Measurements from ENCODE around the gene AFF4.
"Not testable (repeated sequence)": the region's sequence is repeated elsewhere in the genome, so short reads cannot be mapped to it uniquely, and the experiment has no call there.

Gene AFF4

GRCh38 chr5:132963171-132964104, at the start of gene AFF4:
TSS of gene AFF4 (minus strand) at chr5:132963634. CDS start at chr5:132937189, 26,445 bp downstream.
- Histone ChIP-seq H3K9ac (ENCODE audit: low read length) (peak within 1 kb of the TSS; percentile 99), H3K36me3 (ENCODE audit: control insufficient read depth, insufficient read depth, low read length) (no peaks in the 10 kb centered on the region), H3K4me3 (ENCODE audit: low read length) (peak within 1 kb of the TSS; percentile 58), H3K27me3 (ENCODE audit: control insufficient read depth, insufficient read depth, low read length) (no peaks in the 10 kb centered on the region), H3K9me3 (ENCODE audit: control insufficient read depth, low read length) (no peaks in the 10 kb centered on the region), H3K4me1 (ENCODE audit: control insufficient read depth, insufficient read depth, low read length) (peaks cover 20% of the 10 kb centered on the region)

- not testable (repeated sequence) for H3K4me1 ChIP-seq (ENCODE audit: control insufficient read depth, insufficient read depth, low read length); H3K36me3 ChIP-seq (ENCODE audit: control insufficient read depth, insufficient read depth, low read length); H3K9ac ChIP-seq (ENCODE audit: low read length); H3K27me3 ChIP-seq (ENCODE audit: control insufficient read depth, insufficient read depth, low read length); H3K9me3 ChIP-seq (ENCODE audit: control insufficient read depth, low read length); H3K4me3 ChIP-seq (ENCODE audit: low read length)
These were observed 45.0 kb upstream of the AFF4 start for GRCh38 chr5:133008455-133008854.

GRCh38 chr5:133006653-133007052, 43.2 kb upstream of the AFF4 start:
- H3K9ac ChIP-seq (ENCODE audit: low read length), result no peak overlapping the region
- no peaks in the 10 kb centered on the region for H3K36me3 ChIP-seq (ENCODE audit: control insufficient read depth, insufficient read depth, low read length)
- H3K27me3 ChIP-seq (ENCODE audit: control insufficient read depth, insufficient read depth, low read length), result no peaks in the 10 kb centered on the region
- no peaks in the 10 kb centered on the region for H3K9me3 ChIP-seq (ENCODE audit: control insufficient read depth, low read length)
- H3K4me3 ChIP-seq (ENCODE audit: low read length), result no peak overlapping the region
- H3K4me1 ChIP-seq (ENCODE audit: control insufficient read depth, insufficient read depth, low read length), result no peaks in the 10 kb centered on the region

- Histone ChIP-seq H3K27me3 (ENCODE audit: control insufficient read depth, insufficient read depth, low read length) (no peaks in the 10 kb centered on the region), H3K9ac (ENCODE audit: low read length) (no peak overlapping the region), H3K36me3 (ENCODE audit: control insufficient read depth, insufficient read depth, low read length) (no peaks in the 10 kb centered on the region), H3K4me3 (ENCODE audit: low read length) (no peak overlapping the region), H3K4me1 (ENCODE audit: control insufficient read depth, insufficient read depth, low read length) (no peaks in the 10 kb centered on the region), H3K9me3 (ENCODE audit: control insufficient read depth, low read length) (no peaks in the 10 kb centered on the region)
These were observed 35.8 kb upstream of the AFF4 start for GRCh38 chr5:132999246-132999645.

GRCh38 chr5:132998556-132998955, 35.1 kb upstream of the AFF4 start:
- Histone ChIP-seq H3K9me3 (ENCODE audit: control insufficient read depth, low read length) (no peaks in the 10 kb centered on the region), H3K4me1 (ENCODE audit: control insufficient read depth, insufficient read depth, low read length) (no peaks in the 10 kb centered on the region), H3K27me3 (ENCODE audit: control insufficient read depth, insufficient read depth, low read length) (no peaks in the 10 kb centered on the region), H3K4me3 (ENCODE audit: low read length) (no peak overlapping the region), H3K9ac (ENCODE audit: low read length) (no peak overlapping the region), H3K36me3 (ENCODE audit: control insufficient read depth, insufficient read depth, low read length) (no peaks in the 10 kb centered on the region)

- Histone ChIP-seq H3K36me3 (ENCODE audit: control insufficient read depth, insufficient read depth, low read length) (no peaks in the 10 kb centered on the region), H3K4me3 (ENCODE audit: low read length) (no peak overlapping the region), H3K9me3 (ENCODE audit: control insufficient read depth, low read length) (no peaks in the 10 kb centered on the region), H3K4me1 (ENCODE audit: control insufficient read depth, insufficient read depth, low read length) (no peaks in the 10 kb centered on the region), H3K9ac (ENCODE audit: low read length) (no peak overlapping the region), H3K27me3 (ENCODE audit: control insufficient read depth, insufficient read depth, low read length) (no peaks in the 10 kb centered on the region)
These were observed 32.9 kb upstream of the AFF4 start for GRCh38 chr5:132996307-132996706.

GRCh38 chr5:132987531-132988408, 24.3 kb upstream of the AFF4 start:
- Histone ChIP-seq H3K9ac (ENCODE audit: low read length) (no peak overlapping the region), H3K36me3 (ENCODE audit: control insufficient read depth, insufficient read depth, low read length) (no peaks in the 10 kb centered on the region), H3K4me1 (ENCODE audit: control insufficient read depth, insufficient read depth, low read length) (no peaks in the 10 kb centered on the region), H3K27me3 (ENCODE audit: control insufficient read depth, insufficient read depth, low read length) (no peaks in the 10 kb centered on the region), H3K4me3 (ENCODE audit: low read length) (no peak overlapping the region), H3K9me3 (ENCODE audit: control insufficient read depth, low read length) (no peaks in the 10 kb centered on the region)

- not testable (repeated sequence) for H3K9me3 ChIP-seq (ENCODE audit: control insufficient read depth, low read length); H3K4me1 ChIP-seq (ENCODE audit: control insufficient read depth, insufficient read depth, low read length); H3K27me3 ChIP-seq (ENCODE audit: control insufficient read depth, insufficient read depth, low read length); H3K36me3 ChIP-seq (ENCODE audit: control insufficient read depth, insufficient read depth, low read length); H3K9ac ChIP-seq (ENCODE audit: low read length); H3K4me3 ChIP-seq (ENCODE audit: low read length)
These were observed 19.5 kb upstream of the AFF4 start for GRCh38 chr5:132982971-132983370.

GRCh38 chr5:132981288-132981687, 17.9 kb upstream of the AFF4 start:
- Histone ChIP-seq H3K4me1 (ENCODE audit: control insufficient read depth, insufficient read depth, low read length) (no peaks in the 10 kb centered on the region), H3K4me3 (ENCODE audit: low read length) (no peak overlapping the region), H3K36me3 (ENCODE audit: control insufficient read depth, insufficient read depth, low read length) (no peaks in the 10 kb centered on the region), H3K9ac (ENCODE audit: low read length) (no peak overlapping the region), H3K27me3 (ENCODE audit: control insufficient read depth, insufficient read depth, low read length) (no peaks in the 10 kb centered on the region), H3K9me3 (ENCODE audit: control insufficient read depth, low read length) (no peaks in the 10 kb centered on the region)

GRCh38 chr5:132979976-132980375, 16.5 kb upstream of the AFF4 start:
- H3K4me1 ChIP-seq (ENCODE audit: control insufficient read depth, insufficient read depth, low read length), result no peaks in the 10 kb centered on the region
- H3K27me3 ChIP-seq (ENCODE audit: control insufficient read depth, insufficient read depth, low read length), result no peaks in the 10 kb centered on the region
- H3K9me3 ChIP-seq (ENCODE audit: control insufficient read depth, low read length), result no peaks in the 10 kb centered on the region
- no peaks in the 10 kb centered on the region for H3K36me3 ChIP-seq (ENCODE audit: control insufficient read depth, insufficient read depth, low read length)
- no peak overlapping the region for H3K9ac ChIP-seq (ENCODE audit: low read length)
- no peak overlapping the region for H3K4me3 ChIP-seq (ENCODE audit: low read length)

- Histone ChIP-seq H3K9ac (ENCODE audit: low read length) (no peak overlapping the region), H3K9me3 (ENCODE audit: control insufficient read depth, low read length) (no peaks in the 10 kb centered on the region), H3K4me3 (ENCODE audit: low read length) (no peak overlapping the region), H3K4me1 (ENCODE audit: control insufficient read depth, insufficient read depth, low read length) (no peaks in the 10 kb centered on the region), H3K27me3 (ENCODE audit: control insufficient read depth, insufficient read depth, low read length) (no peaks in the 10 kb centered on the region), H3K36me3 (ENCODE audit: control insufficient read depth, insufficient read depth, low read length) (no peaks in the 10 kb centered on the region)
These were observed 16.0 kb upstream of the AFF4 start for GRCh38 chr5:132979367-132979940.

GRCh38 chr5:132976852-132977251, 13.4 kb upstream of the AFF4 start:
- no peak overlapping the region for H3K4me3 ChIP-seq (ENCODE audit: low read length)
- H3K9ac ChIP-seq (ENCODE audit: low read length), result no peak overlapping the region
- H3K27me3 ChIP-seq (ENCODE audit: control insufficient read depth, insufficient read depth, low read length), result no peaks in the 10 kb centered on the region
- no peaks in the 10 kb centered on the region for H3K36me3 ChIP-seq (ENCODE audit: control insufficient read depth, insufficient read depth, low read length)
- peaks cover 5% of the 10 kb centered on the region for H3K4me1 ChIP-seq (ENCODE audit: control insufficient read depth, insufficient read depth, low read length)
- H3K9me3 ChIP-seq (ENCODE audit: control insufficient read depth, low read length), result no peaks in the 10 kb centered on the region
